Fibroblast of lung (primary cell): ENCODE results near the gene FLNA. TPM values are rescaled to one million over a fixed set of nuclear protein-coding genes. Genes with fewer than 3 reads are reported as not detected.

ENCODE experiments used
- DNase-seq, 2 donors: peaks; one replicate each; pipeline versions ENCODE4 v3.0.0 to v3.0.0-alpha.2; 2010; ENCODE audit warnings: low read depth in 2 of 2
- H2AFZ ChIP-seq: 2 replicates; pipeline ENCODE4 v1.5.1; 2012; ENCODE audit warnings: low read length, control low read depth, inconsistent platforms
- H3K27ac ChIP-seq: 2 replicates; pipeline ENCODE4 v1.5.1; 2011; ENCODE audit warnings: low read length, control low read depth; ENCODE audit not compliant: insufficient read depth
- H3K27me3 ChIP-seq: 2 replicates; pipeline ENCODE4 v1.5.1; 2011; ENCODE audit warnings: mild to moderate bottlenecking, low read length; ENCODE audit not compliant: control insufficient read depth, insufficient read depth
- H3K36me3 ChIP-seq: 2 replicates; pipeline ENCODE4 v1.5.1; 2011; ENCODE audit warnings: low read length; ENCODE audit not compliant: control insufficient read depth, insufficient read depth
- H3K4me1 ChIP-seq: 2 replicates; pipeline ENCODE4 v1.5.1; 2011; ENCODE audit warnings: low read length; ENCODE audit not compliant: control insufficient read depth, insufficient read depth; ENCODE audit errors: extremely low read depth
- H3K4me2 ChIP-seq: 2 replicates; pipeline ENCODE4 v1.5.1; 2011; ENCODE audit warnings: low read length, control low read depth; ENCODE audit not compliant: insufficient read depth; ENCODE audit errors: extremely low read depth
- H3K4me3 ChIP-seq, 4 experiments: fragments of 200-600 bp in 1 of 4; sonication (generic) in 1 of 4; replicated peaks in 1 of 4; 2 replicates each; pipeline ENCODE4 v1.5.1; 2011 to 2016; ENCODE audit warnings: low read length in 4 of 4, low read depth in 3 of 4, mild to moderate bottlenecking in 3 of 4, control low read depth in 2 of 4, inconsistent platforms in 1 of 4, mixed read lengths in 1 of 4; ENCODE audit not compliant: insufficient read depth in 1 of 4; ENCODE audit errors: control extremely low read depth in 1 of 4
- H3K79me2 ChIP-seq: 2 replicates; pipeline ENCODE4 v1.5.1; 2012; ENCODE audit warnings: mild to moderate bottlenecking, low read length, inconsistent platforms; ENCODE audit not compliant: control insufficient read depth, insufficient read depth
- H3K9ac ChIP-seq: 2 replicates; pipeline ENCODE4 v1.5.1; 2011; ENCODE audit warnings: mild to moderate bottlenecking, low read length, control low read depth; ENCODE audit not compliant: insufficient read depth
- H3K9me3 ChIP-seq: 2 replicates; pipeline ENCODE4 v1.5.1; 2012; ENCODE audit warnings: low read depth, low read length; ENCODE audit not compliant: control insufficient read depth, insufficient read depth
- H4K20me1 ChIP-seq: 2 replicates; pipeline ENCODE4 v1.5.1; 2011; ENCODE audit warnings: low read length; ENCODE audit not compliant: control insufficient read depth, insufficient read depth; ENCODE audit errors: extremely low read depth
- EZH2 ChIP-seq: IDR thresholded peaks from 2 replicates; pipeline ENCODE4 v1.5.1; 2012; ENCODE audit warnings: low read length, control low read depth, mild to moderate bottlenecking; ENCODE audit errors: missing control alignments
- polyA plus RNA-seq, 2 donors: library from polyadenylated mRNA; depleted of rRNA in 1 of 2; stranded (reverse) in 1 of 2; unstranded in 1 of 2; fragments of >200 nt; gene quantifications; 2 replicates each; pipeline ENCODE4 v1.2.1, GENCODE V29; 2011 to 2012; ENCODE audit warnings: missing spikeins in 1 of 2
- total RNA-seq: library from RNA; depleted of rRNA; stranded (reverse); fragments of >200 nt; gene quantifications from 2 replicates; pipeline ENCODE4 v1.2.1, GENCODE V29; 2014
- TF ChIP-seq, protein P1 (sequence below), 2 donors: IDR thresholded peaks in 1 of 2; conservative IDR thresholded peaks in 1 of 2; 1 replicate in 1 of 2; 2 replicates in 1 of 2; pipeline ENCODE4 v1.5.1; 2011 to 2012; ENCODE audit warnings: low read length in 2 of 2, control low read depth in 1 of 2, inconsistent platforms in 1 of 2, low read depth in 1 of 2, mild to moderate bottlenecking in 1 of 2

Gene FLNA
- total and polyA plus RNA-seq, 2 donors (not counting 1 experiment from before 2014, with no cell fraction given): 799 to 2,728 TPM

GRCh38 chrX:154368630-154369448 lies 5.6 kb downstream of the FLNA start:
- Histone ChIP-seq H4K20me1 (no peaks in the 10 kb centered on the region), H2AFZ (no peak overlapping the region), H3K9me3 (no peaks in the 10 kb centered on the region), H3K27me3 (no peaks in the 10 kb centered on the region), H3K27ac (peak overlapping the region; percentile 92), H3K79me2 (peaks cover 77% of the 10 kb centered on the region), H3K4me2 (peak overlapping the region; percentile 48), H3K4me1 (peaks cover 6% of the 10 kb centered on the region), H3K9ac (peak overlapping the region; percentile 85), H3K36me3 (peaks cover 34% of the 10 kb centered on the region), H3K4me3 (peak overlapping the region; percentile 63 to 86 (median 66))
- TF ChIP-seq, protein P1, sequence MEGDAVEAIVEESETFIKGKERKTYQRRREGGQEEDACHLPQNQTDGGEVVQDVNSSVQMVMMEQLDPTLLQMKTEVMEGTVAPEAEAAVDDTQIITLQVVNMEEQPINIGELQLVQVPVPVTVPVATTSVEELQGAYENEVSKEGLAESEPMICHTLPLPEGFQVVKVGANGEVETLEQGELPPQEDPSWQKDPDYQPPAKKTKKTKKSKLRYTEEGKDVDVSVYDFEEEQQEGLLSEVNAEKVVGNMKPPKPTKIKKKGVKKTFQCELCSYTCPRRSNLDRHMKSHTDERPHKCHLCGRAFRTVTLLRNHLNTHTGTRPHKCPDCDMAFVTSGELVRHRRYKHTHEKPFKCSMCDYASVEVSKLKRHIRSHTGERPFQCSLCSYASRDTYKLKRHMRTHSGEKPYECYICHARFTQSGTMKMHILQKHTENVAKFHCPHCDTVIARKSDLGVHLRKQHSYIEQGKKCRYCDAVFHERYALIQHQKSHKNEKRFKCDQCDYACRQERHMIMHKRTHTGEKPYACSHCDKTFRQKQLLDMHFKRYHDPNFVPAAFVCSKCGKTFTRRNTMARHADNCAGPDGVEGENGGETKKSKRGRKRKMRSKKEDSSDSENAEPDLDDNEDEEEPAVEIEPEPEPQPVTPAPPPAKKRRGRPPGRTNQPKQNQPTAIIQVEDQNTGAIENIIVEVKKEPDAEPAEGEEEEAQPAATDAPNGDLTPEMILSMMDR (conservative IDR thresholded peaks at IDR 0.05 in 1 of 2, IDR thresholded peaks at IDR 0.05 in 1 of 2; ENCODE audit: low read depth in 1 of 2, low read length in 2 of 2): no peak
- no peak for TF ChIP-seq EZH2
- peak; percentile 89 to 95 for DNase-seq

DNA sequence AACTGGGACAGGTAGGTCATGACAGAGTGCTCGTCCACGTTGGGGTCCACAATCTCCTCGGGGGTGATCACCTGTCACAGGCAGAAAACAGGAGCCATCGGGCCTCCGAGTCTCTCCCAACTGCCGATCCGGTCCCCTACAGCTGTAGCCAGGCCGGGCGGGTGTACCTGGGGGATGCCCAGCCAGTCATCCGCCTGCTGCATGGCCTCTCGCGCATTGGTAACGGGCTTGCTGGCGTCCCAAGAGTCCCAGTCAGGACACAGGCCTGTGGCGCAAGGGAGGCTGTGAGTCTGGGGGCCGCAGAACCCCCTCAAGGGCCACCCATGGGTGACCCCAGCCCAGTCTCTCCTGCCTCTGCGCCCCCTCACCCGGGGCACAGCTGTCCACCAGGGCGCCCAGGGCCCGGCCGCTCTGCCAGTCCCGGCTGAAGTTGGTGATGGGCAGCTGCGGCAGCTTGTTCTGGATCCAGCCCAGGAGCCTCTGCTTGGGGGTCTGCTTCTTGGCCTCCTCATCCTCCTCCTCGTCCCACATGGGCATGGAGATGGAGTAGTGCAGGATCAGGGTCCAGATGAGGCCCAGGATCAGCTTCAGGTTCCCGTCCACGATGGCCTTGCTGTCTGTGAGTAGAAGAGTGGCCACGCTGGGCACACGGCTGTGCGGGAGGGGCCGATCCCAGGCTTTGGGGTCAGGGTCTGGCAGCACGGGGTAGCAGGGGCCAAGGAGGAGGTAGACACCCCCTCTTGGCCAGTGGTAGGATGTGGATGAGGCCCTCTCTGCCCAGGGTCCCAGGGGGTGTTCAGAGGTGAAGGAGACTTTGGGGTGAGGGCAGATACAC lies 6.7 kb downstream of the FLNA start:
- Histone ChIP-seq H4K20me1 (no peaks in the 10 kb centered on the region), H3K4me1 (peaks cover 6% of the 10 kb centered on the region), H3K36me3 (peaks cover 36% of the 10 kb centered on the region), H3K79me2 (peaks cover 80% of the 10 kb centered on the region), H3K9me3 (no peaks in the 10 kb centered on the region), H3K4me2 (peak overlapping the region; percentile 80), H3K27me3 (no peaks in the 10 kb centered on the region), H3K4me3 (peak overlapping the region; percentile 26 to 86 (median 66)), H3K9ac (peak overlapping the region; percentile 85), H2AFZ (no peak overlapping the region), H3K27ac (peak overlapping the region; percentile 92)
- TF ChIP-seq, protein P1 (conservative IDR thresholded peaks at IDR 0.05 in 1 of 2, IDR thresholded peaks at IDR 0.05 in 1 of 2; ENCODE audit: low read depth in 1 of 2, low read length in 2 of 2): no peak
- no peak for TF ChIP-seq EZH2
- DNase-seq: no peak

DNA sequence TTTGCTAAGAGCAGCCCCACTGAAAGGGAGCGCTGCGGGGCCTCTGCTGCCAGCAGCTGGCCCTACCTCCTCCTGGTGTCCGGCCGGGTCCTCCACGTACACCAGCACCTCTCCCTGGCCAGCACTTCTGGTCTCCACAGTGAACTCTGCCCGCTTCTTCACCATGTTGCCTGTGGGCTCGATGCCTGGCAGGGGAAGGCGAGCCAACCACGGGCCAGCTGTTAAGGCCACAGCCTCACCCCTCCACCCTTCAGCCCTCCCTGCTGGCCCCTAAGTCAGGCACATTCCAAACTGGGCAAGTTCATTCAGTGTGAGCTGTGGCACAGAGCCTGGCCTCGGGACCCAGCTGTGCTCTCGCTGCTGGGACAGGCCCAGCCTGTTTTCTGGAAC lies 7.8 kb downstream of the FLNA start:
- H3K27ac ChIP-seq: peak overlapping the region; percentile 92
- H3K4me3 ChIP-seq: peak overlapping the region in 1 of 4 experiments; percentile 86
- no peaks in the 10 kb centered on the region for H4K20me1 ChIP-seq
- peak in 1 of 2 donors; percentile 50 for DNase-seq
- peak overlapping the region; percentile 80 for H3K4me2 ChIP-seq
- H3K36me3 ChIP-seq: peaks cover 46% of the 10 kb centered on the region
- peaks cover 84% of the 10 kb centered on the region for H3K79me2 ChIP-seq
- TF ChIP-seq, protein P1 (conservative IDR thresholded peaks at IDR 0.05 in 1 of 2, IDR thresholded peaks at IDR 0.05 in 1 of 2; ENCODE audit: low read depth in 1 of 2, low read length in 2 of 2): no peak
- no peak for TF ChIP-seq EZH2
- H2AFZ ChIP-seq: no peak overlapping the region
- H3K9me3 ChIP-seq: no peaks in the 10 kb centered on the region
- H3K9ac ChIP-seq: no peak overlapping the region
- no peaks in the 10 kb centered on the region for H3K27me3 ChIP-seq
- H3K4me1 ChIP-seq: peaks cover 6% of the 10 kb centered on the region
